ENCODE data around the gene CEMIP.

DNA sequence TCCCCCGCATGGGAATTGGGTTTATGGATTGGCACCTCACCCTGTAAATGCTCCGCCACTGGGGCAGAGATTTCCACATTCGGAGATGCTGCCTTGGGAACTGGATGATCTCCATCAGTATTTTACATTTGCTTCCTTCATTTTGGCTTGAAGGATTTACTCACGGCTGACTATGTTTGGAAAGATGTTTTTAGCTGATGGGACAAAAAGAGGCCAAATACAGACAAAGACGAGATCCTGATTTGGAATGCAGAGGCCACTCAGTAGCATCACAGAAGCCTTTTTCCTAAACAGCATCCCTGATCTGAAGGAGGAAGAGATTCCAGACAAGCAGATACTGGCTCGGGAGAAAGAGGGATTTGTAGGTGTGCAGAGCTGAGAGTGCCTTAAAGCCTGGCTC lies 133.5 kb downstream of the CEMIP start:
- TF ChIP-seq, protein P1, sequence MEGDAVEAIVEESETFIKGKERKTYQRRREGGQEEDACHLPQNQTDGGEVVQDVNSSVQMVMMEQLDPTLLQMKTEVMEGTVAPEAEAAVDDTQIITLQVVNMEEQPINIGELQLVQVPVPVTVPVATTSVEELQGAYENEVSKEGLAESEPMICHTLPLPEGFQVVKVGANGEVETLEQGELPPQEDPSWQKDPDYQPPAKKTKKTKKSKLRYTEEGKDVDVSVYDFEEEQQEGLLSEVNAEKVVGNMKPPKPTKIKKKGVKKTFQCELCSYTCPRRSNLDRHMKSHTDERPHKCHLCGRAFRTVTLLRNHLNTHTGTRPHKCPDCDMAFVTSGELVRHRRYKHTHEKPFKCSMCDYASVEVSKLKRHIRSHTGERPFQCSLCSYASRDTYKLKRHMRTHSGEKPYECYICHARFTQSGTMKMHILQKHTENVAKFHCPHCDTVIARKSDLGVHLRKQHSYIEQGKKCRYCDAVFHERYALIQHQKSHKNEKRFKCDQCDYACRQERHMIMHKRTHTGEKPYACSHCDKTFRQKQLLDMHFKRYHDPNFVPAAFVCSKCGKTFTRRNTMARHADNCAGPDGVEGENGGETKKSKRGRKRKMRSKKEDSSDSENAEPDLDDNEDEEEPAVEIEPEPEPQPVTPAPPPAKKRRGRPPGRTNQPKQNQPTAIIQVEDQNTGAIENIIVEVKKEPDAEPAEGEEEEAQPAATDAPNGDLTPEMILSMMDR (conservative IDR thresholded peaks at IDR 0.05; ENCODE audit: low read length): no peak
- no peak for TF ChIP-seq EZH2phosphoT487 (IDR thresholded peaks at IDR 0.05; ENCODE audit: borderline replicate concordance, low read depth, low read length)

Data from OCI-LY7 (cell line).